GM21515 (cell line): Measurements from ENCODE around the gene SV2C.

Source experiments
- ATAC-seq: cut with Tn5 transposase; IDR thresholded peaks from one replicate; pipeline ENCODE4 v1.9.1; 2021; ENCODE audit not compliant: unreplicated experiment

The SV2C gene

DNA sequence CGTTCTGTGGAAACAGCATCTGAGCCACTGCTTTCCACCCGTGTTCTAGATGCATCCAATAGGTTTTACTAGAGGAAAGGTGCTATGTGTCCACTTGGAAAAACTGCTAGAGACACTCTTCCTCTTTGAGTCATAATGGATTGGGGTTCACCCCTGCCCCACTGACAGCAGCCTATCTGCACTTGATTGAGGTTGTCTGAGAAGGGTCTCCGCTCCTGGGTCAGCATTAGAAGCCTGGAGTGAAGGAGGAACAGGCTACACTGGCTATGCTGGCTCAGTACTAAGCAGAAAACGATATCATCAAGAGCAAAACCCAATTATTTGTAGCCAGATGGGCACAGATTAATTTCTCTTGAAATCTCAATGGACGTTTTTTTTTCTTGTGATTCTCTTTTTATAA is 167.3 kb downstream of the SV2C start:
- no peak for ATAC-seq

- ATAC-seq: no peak
Observed at GRCh38 chr5:76251656-76252055, 168.5 kb downstream of the SV2C start.

DNA sequence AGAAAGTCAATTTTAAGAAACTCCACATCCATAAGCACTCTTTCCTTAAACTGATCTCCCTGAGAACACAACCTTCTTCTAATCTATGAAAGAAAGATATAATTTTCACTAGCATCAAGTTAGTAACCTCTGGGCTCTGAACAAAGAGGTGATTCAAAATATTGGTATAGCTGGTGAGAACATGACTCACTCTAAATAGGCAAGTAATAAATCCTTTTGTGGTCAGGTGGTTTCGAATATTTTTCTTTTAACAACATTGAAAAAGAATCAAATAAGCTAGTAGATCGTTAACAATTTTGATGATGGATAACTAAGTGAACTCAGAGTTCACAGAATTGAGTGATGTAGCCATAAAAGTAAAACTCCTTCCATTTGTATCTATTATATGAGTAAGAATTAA is 169.3 kb downstream of the SV2C start:
- ATAC-seq: no peak

DNA sequence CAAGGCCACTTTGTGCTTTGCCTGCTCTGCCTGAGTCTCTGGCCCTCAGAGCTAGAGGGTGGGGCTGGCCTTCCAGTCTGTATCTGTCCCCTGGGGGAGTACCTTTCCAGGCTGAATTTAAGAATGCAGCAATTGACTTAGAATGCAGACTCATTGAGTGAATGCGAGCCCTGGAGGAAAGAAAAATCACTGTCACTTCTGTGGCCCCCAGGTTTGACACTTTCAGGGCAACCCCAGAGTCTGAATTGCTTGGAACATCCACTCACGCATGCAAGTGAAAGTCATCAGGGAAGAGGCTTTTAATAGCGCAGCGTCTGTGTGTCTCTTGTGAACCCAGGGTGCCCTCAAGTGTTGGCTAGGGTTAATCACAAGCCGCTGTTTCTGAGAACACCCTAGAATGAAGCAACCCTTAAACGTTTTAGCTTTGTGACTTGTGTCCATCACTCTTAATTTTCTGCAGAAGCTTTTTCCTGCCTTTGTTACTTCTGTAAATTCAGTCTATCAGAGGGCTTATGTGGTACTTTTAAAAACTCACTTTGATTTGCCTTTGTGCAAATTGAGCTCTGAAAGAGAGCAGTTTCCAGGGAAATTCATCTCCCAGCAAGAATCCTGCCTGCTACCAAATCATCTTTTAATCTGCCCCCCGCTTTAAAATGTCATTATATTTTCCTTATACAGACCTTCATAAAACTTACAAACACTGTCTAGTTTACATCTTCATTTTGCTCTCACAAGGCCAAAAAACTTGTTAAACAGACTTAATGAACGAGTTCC is 173.1 kb downstream of the SV2C start:
- ATAC-seq: peak; percentile 70

GRCh38 chr5:76257225-76257833 is 174.1 kb downstream of the SV2C start:
- no peak for ATAC-seq

GRCh38 chr5:76257897-76258296 is 174.7 kb downstream of the SV2C start:
- ATAC-seq: no peak

- ATAC-seq: no peak
Observed at GRCh38 chr5:76264681-76265080, 181.5 kb downstream of the SV2C start.

- no peak for ATAC-seq
Observed at GRCh38 chr5:76269259-76269931, 186.2 kb downstream of the SV2C start.

GRCh38 chr5:76269932-76270610 is 186.9 kb downstream of the SV2C start:
- ATAC-seq: no peak

DNA sequence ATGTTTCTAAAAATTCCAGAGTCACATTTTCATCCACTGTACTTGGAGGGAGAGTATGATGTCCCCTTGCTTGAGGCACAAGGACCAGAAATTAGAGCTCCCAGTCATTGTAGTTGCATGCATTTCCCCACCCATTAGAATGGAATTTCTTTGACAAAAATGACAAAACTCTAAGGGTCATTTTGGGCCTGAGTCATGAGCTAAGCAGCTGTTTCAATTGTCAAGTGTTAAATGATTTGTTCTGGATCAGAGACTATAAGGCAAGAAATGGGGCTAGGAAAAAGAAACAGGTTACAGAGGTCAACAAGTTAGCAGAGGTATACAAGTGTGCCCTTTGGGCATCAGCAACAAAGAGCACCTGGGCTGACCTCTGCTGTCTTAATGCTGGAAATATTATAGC is 188.7 kb downstream of the SV2C start:
- no peak for ATAC-seq

GRCh38 chr5:76273206-76273885 is 190.2 kb downstream of the SV2C start:
- ATAC-seq: no peak

DNA sequence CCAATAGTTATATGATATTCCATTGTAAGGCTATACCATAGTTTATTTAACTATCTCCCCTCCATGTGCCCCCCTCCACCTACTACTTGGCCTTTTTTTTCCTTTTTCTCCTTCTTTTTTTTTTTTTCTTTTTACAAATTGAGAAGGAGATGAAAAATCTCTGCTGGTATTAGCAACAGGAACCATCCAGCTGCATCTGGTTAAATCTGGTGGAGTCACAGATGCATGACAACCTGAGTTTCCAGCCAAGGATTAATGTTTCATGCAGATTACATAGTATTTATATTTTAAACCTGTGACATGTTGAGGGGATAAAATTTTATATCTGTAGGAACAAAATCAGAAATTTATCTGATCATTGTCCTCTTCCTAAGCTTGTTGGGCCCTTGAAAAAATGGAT is 191.4 kb downstream of the SV2C start:
- ATAC-seq: no peak

DNA sequence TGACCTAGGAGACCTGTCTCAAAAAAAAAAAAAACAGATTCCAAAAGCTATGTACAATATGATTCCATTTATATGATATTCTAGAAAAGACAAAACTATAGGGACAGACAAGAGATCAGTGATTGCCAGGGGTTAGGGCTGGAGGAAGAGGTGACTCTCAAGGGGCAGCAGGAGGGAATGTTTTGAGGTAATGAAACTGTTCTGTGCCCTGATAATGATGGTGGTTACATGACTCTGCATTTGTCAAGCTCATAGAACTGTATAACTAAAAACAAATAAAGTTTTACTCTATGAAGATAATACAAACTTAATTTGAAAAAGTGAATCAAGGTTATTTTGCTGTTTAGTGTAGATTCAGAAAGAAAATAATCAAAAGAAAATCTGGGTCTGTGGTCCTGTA is 194.6 kb downstream of the SV2C start:
- ATAC-seq: no peak

DNA sequence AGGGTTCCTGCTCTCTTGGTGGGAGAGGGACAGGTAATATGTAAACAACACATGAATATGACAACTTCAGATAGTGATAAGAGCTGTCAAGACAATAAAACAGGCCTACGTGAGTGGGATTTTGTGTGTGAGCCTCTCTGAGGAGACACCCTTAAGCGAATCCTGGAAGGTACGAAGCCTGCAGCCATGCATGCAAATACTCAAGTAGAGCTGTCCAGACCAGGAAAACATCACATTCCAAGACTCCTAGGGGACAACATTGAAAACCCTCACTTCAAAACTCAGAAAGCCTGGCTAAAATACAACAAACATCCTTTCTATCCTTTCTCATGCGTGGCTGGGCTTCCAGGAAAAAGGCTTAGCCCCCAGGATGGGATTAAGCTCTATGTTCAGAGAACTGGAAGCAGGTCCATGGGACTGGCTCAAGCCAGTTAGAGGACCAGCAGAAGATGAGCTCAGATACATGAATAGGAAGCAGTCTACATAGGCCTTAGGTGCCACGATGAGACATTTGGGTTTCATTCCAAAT is 195.1 kb downstream of the SV2C start:
- ATAC-seq: no peak

- no peak for ATAC-seq
Observed at GRCh38 chr5:76280494-76280893, 197.3 kb downstream of the SV2C start.

DNA sequence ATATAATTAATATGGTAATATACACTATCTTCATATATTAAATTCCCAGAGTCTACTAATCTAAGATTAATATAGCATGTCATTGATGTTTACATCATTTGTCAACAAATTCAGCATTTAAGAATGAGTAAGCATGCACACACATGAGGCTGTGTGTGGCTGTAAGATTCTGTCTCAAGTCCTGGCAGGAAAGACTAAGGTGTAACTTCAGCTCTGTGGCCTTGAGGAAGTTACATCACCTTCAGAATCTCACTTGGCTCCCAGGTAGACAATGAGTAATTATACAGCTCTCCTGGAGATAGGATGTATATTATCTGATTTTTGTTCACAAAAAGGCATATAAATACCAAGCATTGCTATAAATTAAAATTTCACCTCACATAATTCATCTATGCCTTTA is 200.5 kb downstream of the SV2C start:
- no peak for ATAC-seq

DNA sequence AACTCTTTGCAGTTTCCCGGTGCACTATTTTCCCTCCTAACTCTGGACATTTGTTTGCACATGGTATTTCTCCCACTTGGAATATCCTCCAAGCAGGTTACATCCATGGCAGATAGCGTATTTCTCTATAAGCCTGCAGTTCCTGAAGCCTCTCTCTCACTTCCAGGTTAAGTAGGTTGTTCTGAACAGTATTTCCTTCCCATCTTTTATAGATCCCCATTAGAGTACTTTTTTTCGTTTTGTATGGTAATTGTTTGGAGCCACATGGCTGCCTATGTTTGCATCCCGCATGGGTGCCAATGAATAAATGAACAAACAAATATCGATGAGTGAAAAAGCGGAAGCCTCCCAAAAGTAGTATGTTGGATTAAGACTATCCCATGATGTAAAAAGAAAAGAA is 206.5 kb downstream of the SV2C start:
- ATAC-seq: no peak

DNA sequence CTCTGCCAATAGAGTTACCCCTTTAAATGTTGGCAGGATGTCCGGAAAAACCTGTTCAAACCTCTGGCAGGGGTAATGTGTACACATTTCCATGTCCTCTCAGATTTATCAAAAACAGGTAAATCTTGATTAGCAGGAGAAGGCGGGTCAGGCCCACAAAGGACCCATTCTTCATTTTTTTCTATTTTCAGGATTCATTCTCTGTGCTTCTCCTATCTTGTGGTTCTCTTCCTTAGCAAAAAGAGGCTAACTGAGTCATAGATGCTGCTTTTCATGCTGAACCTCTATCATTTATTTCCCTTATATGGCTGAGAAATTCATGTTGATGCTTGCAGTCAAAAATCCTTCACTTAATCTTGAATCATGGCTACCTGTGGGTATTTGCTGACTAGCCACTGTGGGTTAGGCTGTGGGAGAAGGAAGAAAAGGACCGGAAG is 207.2 kb downstream of the SV2C start:
- no peak for ATAC-seq

DNA sequence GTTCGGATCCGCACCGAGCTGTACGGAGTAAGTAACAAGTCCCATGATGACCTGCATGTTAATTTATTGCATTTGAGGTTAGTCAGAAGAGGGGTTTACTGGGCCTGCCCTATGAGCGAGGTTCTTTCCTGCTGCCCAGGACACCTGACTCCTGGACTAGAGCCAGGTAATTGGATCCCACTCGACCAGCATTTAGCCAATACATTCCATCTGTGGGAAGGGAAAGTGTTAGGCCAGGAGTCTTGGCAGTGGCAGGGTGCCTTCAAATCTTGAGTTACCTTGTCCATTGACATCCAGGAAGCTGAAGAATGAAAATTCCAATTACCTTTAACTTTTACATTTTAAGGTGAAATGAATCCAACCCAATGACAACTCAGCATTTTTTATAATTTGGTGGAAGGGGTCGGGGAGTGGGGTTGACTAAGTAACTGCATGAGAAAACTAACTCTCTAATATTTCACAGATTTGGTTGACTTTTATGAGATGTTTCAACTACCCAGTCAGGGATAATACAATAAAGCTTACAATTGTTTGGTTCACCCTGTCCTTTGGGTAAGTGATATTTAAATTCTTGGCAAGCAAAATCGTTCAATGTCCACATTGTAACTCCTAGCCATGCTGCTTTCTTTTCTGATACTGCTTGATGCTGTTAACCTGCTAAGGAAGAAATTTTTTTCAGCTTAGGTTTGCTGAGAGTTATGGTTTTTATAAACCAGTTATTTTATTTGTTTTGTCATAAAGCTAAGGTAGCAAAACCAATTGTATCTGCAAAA is 208.3 kb downstream of the SV2C start:
- ATAC-seq: no peak
